ENCODE data around the gene LRMDA.

Gene LRMDA

GRCh38 chr10:75959912-75960311 lies 528.5 kb downstream of the LRMDA start:
- no peak overlapping the region for H3K27ac ChIP-seq
- no peak overlapping the region for H3K4me2 ChIP-seq (ENCODE audit: low read length)
- H3K36me3 ChIP-seq (ENCODE audit: control insufficient read depth, insufficient read depth, low read length) = no peaks in the 10 kb centered on the region
- H3K79me2 ChIP-seq = no peaks in the 10 kb centered on the region
- TF ChIP-seq CTCF (IDR thresholded peaks at IDR 0.05) = no peak
- H3K27me3 ChIP-seq (ENCODE audit: control insufficient read depth, insufficient read depth, low read length) = no peaks in the 10 kb centered on the region
- H3K9ac ChIP-seq = no peak overlapping the region
- H2AFZ ChIP-seq = no peak overlapping the region
- H3K9me3 ChIP-seq (ENCODE audit: control insufficient read depth, low read length) = no peaks in the 10 kb centered on the region
- H3K4me1 ChIP-seq = no peaks in the 10 kb centered on the region
- no peak overlapping the region for H3K4me3 ChIP-seq (ENCODE audit: low read depth, low read length)

GRCh38 chr10:75962395-75963061 lies 531.1 kb downstream of the LRMDA start:
- Histone ChIP-seq H3K4me1 (no peaks in the 10 kb centered on the region), H3K4me3 (ENCODE audit: low read depth, low read length) (no peak overlapping the region)

GRCh38 chr10:75967491-75967890 lies 536.1 kb downstream of the LRMDA start:
- H3K79me2 ChIP-seq = no peaks in the 10 kb centered on the region
- H3K4me3 ChIP-seq (ENCODE audit: low read depth, low read length) = no peak overlapping the region
- H3K27me3 ChIP-seq (ENCODE audit: control insufficient read depth, insufficient read depth, low read length) = no peaks in the 10 kb centered on the region
- no peaks in the 10 kb centered on the region for H3K36me3 ChIP-seq (ENCODE audit: control insufficient read depth, insufficient read depth, low read length)
- no peak for TF ChIP-seq CTCF (IDR thresholded peaks at IDR 0.05)
- no peaks in the 10 kb centered on the region for H3K4me1 ChIP-seq
- no peak overlapping the region for H3K4me2 ChIP-seq (ENCODE audit: low read length)
- H3K9me3 ChIP-seq (ENCODE audit: control insufficient read depth, low read length) = no peaks in the 10 kb centered on the region
- no peak overlapping the region for H2AFZ ChIP-seq
- no peak overlapping the region for H3K9ac ChIP-seq
- no peak overlapping the region for H3K27ac ChIP-seq

More at GRCh38 chr10:75962395-75963061, 531.1 kb downstream of the LRMDA start:
- H3K9me3 ChIP-seq (ENCODE audit: control insufficient read depth, low read length) = no peaks in the 10 kb centered on the region
- no peaks in the 10 kb centered on the region for H3K27me3 ChIP-seq (ENCODE audit: control insufficient read depth, insufficient read depth, low read length)
- no peaks in the 10 kb centered on the region for H3K79me2 ChIP-seq
- no peak overlapping the region for H3K27ac ChIP-seq
- H3K36me3 ChIP-seq (ENCODE audit: control insufficient read depth, insufficient read depth, low read length) = no peaks in the 10 kb centered on the region
- TF ChIP-seq CTCF (IDR thresholded peaks at IDR 0.05) = no peak
- H3K4me2 ChIP-seq (ENCODE audit: low read length) = no peak overlapping the region
- no peak overlapping the region for H3K9ac ChIP-seq
- no peak overlapping the region for H2AFZ ChIP-seq

- H3K9me3 ChIP-seq (ENCODE audit: control insufficient read depth, low read length) = no peaks in the 10 kb centered on the region
- no peaks in the 10 kb centered on the region for H3K27me3 ChIP-seq (ENCODE audit: control insufficient read depth, insufficient read depth, low read length)
- no peak overlapping the region for H3K4me3 ChIP-seq (ENCODE audit: low read depth, low read length)
- no peaks in the 10 kb centered on the region for H3K36me3 ChIP-seq (ENCODE audit: control insufficient read depth, insufficient read depth, low read length)
- H3K4me1 ChIP-seq = no peaks in the 10 kb centered on the region
- TF ChIP-seq CTCF (IDR thresholded peaks at IDR 0.05) = no peak
- no peak overlapping the region for H3K9ac ChIP-seq
- no peak overlapping the region for H3K27ac ChIP-seq
- H3K4me2 ChIP-seq (ENCODE audit: low read length) = no peak overlapping the region
- H3K79me2 ChIP-seq = no peaks in the 10 kb centered on the region
- no peak overlapping the region for H2AFZ ChIP-seq
Observed at GRCh38 chr10:75969031-75969430, 537.6 kb downstream of the LRMDA start.

All from parathyroid adenoma (tissue), 2 donors.